Islet of Langerhans (tissue), 1 donor: Measurements from ENCODE around the gene CNOT9.

Experiments
- FAIRE-seq: peaks from one replicate; lab custom pipeline; 2011; peaks lifted over from hg19 to GRCh38; lab: Jason Lieb, UNC

CNOT9 gene

GRCh38 chr2:218578272-218578877, 9.7 kb downstream of the CNOT9 start:
- FAIRE-seq: no peak

GRCh38 chr2:218582076-218582475, 13.4 kb downstream of the CNOT9 start:
- no peak for FAIRE-seq

- FAIRE-seq: no peak
These were observed 15.6 kb downstream of the CNOT9 start for GRCh38 chr2:218583983-218584850.

- no peak for FAIRE-seq
These were observed 16.9 kb downstream of the CNOT9 start for GRCh38 chr2:218585541-218585940.

- no peak for FAIRE-seq
These were observed 36.8 kb downstream of the CNOT9 start for GRCh38 chr2:218605432-218605831.

- no peak for FAIRE-seq
These were observed 38.9 kb downstream of the CNOT9 start, which contains the start of gene PLCD4 for GRCh38 chr2:218607436-218608115. PLCD4 (plus strand) TSS chr2:218607899; CDS start chr2:218615740, 7,841 bp downstream.

- no peak for FAIRE-seq
These were observed 47.3 kb downstream of the CNOT9 start for GRCh38 chr2:218615868-218616315.

GRCh38 chr2:218618102-218618860, 49.6 kb downstream of the CNOT9 start:
- FAIRE-seq: no peak

- no peak for FAIRE-seq
These were observed 52.4 kb downstream of the CNOT9 start for GRCh38 chr2:218621007-218621406.

- FAIRE-seq: no peak
These were observed 54.1 kb downstream of the CNOT9 start for GRCh38 chr2:218622606-218623365.

GRCh38 chr2:218623366-218623705, 54.7 kb downstream of the CNOT9 start:
- FAIRE-seq: no peak

- no peak for FAIRE-seq
These were observed 57.7 kb downstream of the CNOT9 start for GRCh38 chr2:218626369-218626768.

GRCh38 chr2:218627939-218628338, 59.3 kb downstream of the CNOT9 start:
- FAIRE-seq: no peak

- no peak for FAIRE-seq
These were observed 63.2 kb downstream of the CNOT9 start for GRCh38 chr2:218631837-218632236.

- FAIRE-seq: no peak
These were observed 67.1 kb downstream of the CNOT9 start for GRCh38 chr2:218635719-218636118.

- FAIRE-seq: no peak
These were observed 69.7 kb downstream of the CNOT9 start for GRCh38 chr2:218638372-218638771.

- no peak for FAIRE-seq
These were observed 73.5 kb downstream of the CNOT9 start for GRCh38 chr2:218642121-218642656.

- no peak for FAIRE-seq
These were observed 74.1 kb downstream of the CNOT9 start for GRCh38 chr2:218642786-218643185.

- FAIRE-seq: no peak
These were observed 75.2 kb downstream of the CNOT9 start for GRCh38 chr2:218643751-218644310.

- no peak for FAIRE-seq
These were observed 76.1 kb downstream of the CNOT9 start for GRCh38 chr2:218644721-218645120.

GRCh38 chr2:218645126-218645525, 76.5 kb downstream of the CNOT9 start:
- no peak for FAIRE-seq
